H9 (cell line): Measurements from ENCODE around the gene MAL. TPM values are rescaled to one million over a fixed set of nuclear protein-coding genes. Genes with fewer than 3 reads are reported as not detected.

Experiments used
- DNase-seq: peaks from one replicate; pipeline ENCODE4 v3.0.0-alpha.2; 2017
- H2AFZ ChIP-seq: one replicate; pipeline ENCODE4 v1.6.1; 2013; ENCODE audit warnings: mild to moderate bottlenecking, low read length, control low read depth, moderate library complexity
- H2AK5ac ChIP-seq: 2 replicates; pipeline ENCODE4 v1.6.1; 2013; ENCODE audit warnings: low read length, control low read depth, mixed read lengths; ENCODE audit not compliant: insufficient read length
- H2BK120ac ChIP-seq: one replicate; pipeline ENCODE4 v1.6.1; 2013; ENCODE audit warnings: low read depth, mild to moderate bottlenecking, low read length, control low read depth, inconsistent platforms; ENCODE audit not compliant: poor library complexity, severe bottlenecking
- H2BK12ac ChIP-seq: 2 replicates; pipeline ENCODE4 v1.6.1; 2013; ENCODE audit warnings: low read length, control low read depth, mixed read lengths, low read depth; ENCODE audit not compliant: insufficient read length
- H2BK15ac ChIP-seq: 2 replicates; pipeline ENCODE4 v1.6.1; 2013; ENCODE audit warnings: low read depth, low read length, control low read depth
- H2BK20ac ChIP-seq: one replicate; pipeline ENCODE4 v1.6.1; 2013; ENCODE audit warnings: low read depth, mild to moderate bottlenecking, low read length, control low read depth, inconsistent platforms; ENCODE audit not compliant: poor library complexity, severe bottlenecking
- H2BK5ac ChIP-seq: 2 replicates; pipeline ENCODE4 v1.6.1; 2013; ENCODE audit warnings: low read length, control low read depth, mixed read lengths; ENCODE audit not compliant: insufficient read length
- H3K14ac ChIP-seq: 2 replicates; pipeline ENCODE4 v1.6.1; 2013; ENCODE audit warnings: low read length, control low read depth; ENCODE audit not compliant: insufficient read depth
- H3K18ac ChIP-seq: 2 replicates; pipeline ENCODE4 v1.6.1; 2013; ENCODE audit warnings: low read depth, mild to moderate bottlenecking, mixed read lengths, low read length, control low read depth; ENCODE audit not compliant: insufficient read length
- H3K23ac ChIP-seq: 2 replicates; pipeline ENCODE4 v1.6.1; 2013; ENCODE audit warnings: low read length, control low read depth, mixed read lengths, low read depth; ENCODE audit not compliant: insufficient read length
- H3K23me2 ChIP-seq: 2 replicates; pipeline ENCODE4 v1.6.1; 2013; ENCODE audit warnings: low read depth, mild to moderate bottlenecking, mixed read lengths, low read length, control low read depth; ENCODE audit not compliant: insufficient read length, poor library complexity, severe bottlenecking
- H3K27ac ChIP-seq: 2 replicates; pipeline ENCODE4 v1.5.1; 2013; ENCODE audit warnings: low read length, control low read depth, mixed read lengths, low read depth; ENCODE audit not compliant: insufficient read length
- H3K27me3 ChIP-seq: 2 replicates; pipeline ENCODE4 v1.6.1; 2013; ENCODE audit warnings: low read length, control low read depth, inconsistent platforms; ENCODE audit not compliant: insufficient read depth
- H3K4ac ChIP-seq: 2 replicates; pipeline ENCODE4 v1.6.1; 2013; ENCODE audit warnings: low read depth, mild to moderate bottlenecking, control low read depth, inconsistent platforms, low read length, moderate library complexity
- H3K4me1 ChIP-seq: 2 replicates; pipeline ENCODE4 v1.6.1; 2013; ENCODE audit warnings: low read length, control low read depth, inconsistent platforms; ENCODE audit not compliant: insufficient read depth
- H3K4me2 ChIP-seq: 2 replicates; pipeline ENCODE4 v1.6.1; 2013; ENCODE audit warnings: low read length, control low read depth, mixed read lengths; ENCODE audit not compliant: insufficient read length, insufficient read depth
- H3K56ac ChIP-seq: 2 replicates; pipeline ENCODE4 v1.6.1; 2013; ENCODE audit warnings: low read depth, mild to moderate bottlenecking, mixed read lengths, low read length, control low read depth; ENCODE audit not compliant: insufficient read length
- H3K79me1 ChIP-seq: 2 replicates; pipeline ENCODE4 v1.6.1; 2013; ENCODE audit warnings: low read depth, mild to moderate bottlenecking, moderate library complexity, low read length, control low read depth, inconsistent platforms; ENCODE audit not compliant: insufficient read depth, poor library complexity, severe bottlenecking
- H3K79me2 ChIP-seq: 2 replicates; pipeline ENCODE4 v1.6.1; 2013; ENCODE audit warnings: low read length, control low read depth, inconsistent platforms; ENCODE audit not compliant: insufficient read depth
- H3K9ac ChIP-seq: 2 replicates; pipeline ENCODE4 v1.6.1; 2013; ENCODE audit warnings: low read length, control low read depth, mixed read lengths; ENCODE audit not compliant: insufficient read length; ENCODE audit errors: extremely low read depth
- H3K9me3 ChIP-seq: one replicate; pipeline ENCODE4 v1.6.1; 2013; ENCODE audit warnings: low read depth, low read length, inconsistent platforms; ENCODE audit not compliant: control insufficient read depth
- H3T11ph ChIP-seq: one replicate; pipeline ENCODE4 v1.6.1; 2013; ENCODE audit warnings: mild to moderate bottlenecking, low read length, control low read depth, inconsistent platforms
- H4K20me1 ChIP-seq: one replicate; pipeline ENCODE4 v1.6.1; 2013; ENCODE audit not compliant: control insufficient read depth, insufficient read length, insufficient read depth
- H4K5ac ChIP-seq: 2 replicates; pipeline ENCODE4 v1.6.1; 2013; ENCODE audit warnings: low read depth, mild to moderate bottlenecking, mixed read lengths, low read length, control low read depth; ENCODE audit not compliant: insufficient read length
- H4K8ac ChIP-seq: replicated peaks from 2 replicates; pipeline ENCODE4 v1.6.1; 2013; ENCODE audit warnings: low read length, control low read depth, mixed read lengths, low read depth; ENCODE audit not compliant: insufficient read length
- H4K91ac ChIP-seq: 2 replicates; pipeline ENCODE4 v1.6.1; 2013; ENCODE audit warnings: low read depth, mild to moderate bottlenecking, moderate library complexity, mixed read lengths, low read length, control low read depth; ENCODE audit not compliant: insufficient read length
- H3K27ac Mint-ChIP-seq, 3 experiments: 2 replicates in 2 of 3; 3 replicates in 1 of 3; pipeline ENCODE4 v1.8.0; 2020 to 2021; ENCODE audit warnings: mixed read lengths in 3 of 3, mild to moderate bottlenecking in 1 of 3, moderate library complexity in 1 of 3
- H3K27me3 Mint-ChIP-seq: 2 replicates; pipeline ENCODE4 v1.8.0; 2021; ENCODE audit warnings: low read depth, mild to moderate bottlenecking, moderate library complexity, mixed read lengths
- H3K36me3 Mint-ChIP-seq, 3 experiments: 2 replicates in 2 of 3; 3 replicates in 1 of 3; pipeline ENCODE4 v1.8.0; 2020 to 2021; ENCODE audit warnings: low read depth in 3 of 3, mixed read lengths in 3 of 3; ENCODE audit not compliant: insufficient read depth in 1 of 3
- H3K4me1 Mint-ChIP-seq, 2 experiments: 2 replicates each; pipeline ENCODE4 v1.8.0; 2020; ENCODE audit warnings: mixed read lengths in 2 of 2
- H3K4me3 Mint-ChIP-seq, 2 experiments: 2 replicates in 1 of 2; 3 replicates in 1 of 2; pipeline ENCODE4 v1.8.0; 2020 to 2021; ENCODE audit warnings: mild to moderate bottlenecking in 2 of 2, mixed read lengths in 2 of 2, moderate library complexity in 1 of 2
- H3K9me3 Mint-ChIP-seq, 2 experiments: 2 replicates in 1 of 2; 3 replicates in 1 of 2; pipeline ENCODE4 v1.8.0; 2020; ENCODE audit warnings: mild to moderate bottlenecking in 2 of 2, mixed read lengths in 2 of 2, moderate library complexity in 1 of 2
- WGBS: extraction: QIAGEN DNeasy Blood & Tissue Kit; methylation state at CpG from one replicate; pipeline ENCODE4 v1.1.7; 2013; ENCODE audit warnings: missing lambda C conversion rate, low lambda C conversion rate, mixed read lengths; ENCODE audit not compliant: insufficient read length; ENCODE audit errors: extremely low coverage; 5-methylcytosine and 5-hydroxymethylcytosine counted together
- total RNA-seq: library from RNA; stranded (reverse); gene quantifications from 2 replicates; pipeline ENCODE4 v1.2.1, GENCODE V29; 2021
- TF ChIP-seq, protein P1 (sequence below): fragments of 200-600 bp; sonication (generic); conservative IDR thresholded peaks from 3 replicates; pipeline ENCODE4 v1.8.0; 2021; ENCODE audit warnings: antibody characterized with exemption, mild to moderate bottlenecking

The MAL gene
- total RNA-seq, 1 experiment from 2014 or later: not detected

DNA sequence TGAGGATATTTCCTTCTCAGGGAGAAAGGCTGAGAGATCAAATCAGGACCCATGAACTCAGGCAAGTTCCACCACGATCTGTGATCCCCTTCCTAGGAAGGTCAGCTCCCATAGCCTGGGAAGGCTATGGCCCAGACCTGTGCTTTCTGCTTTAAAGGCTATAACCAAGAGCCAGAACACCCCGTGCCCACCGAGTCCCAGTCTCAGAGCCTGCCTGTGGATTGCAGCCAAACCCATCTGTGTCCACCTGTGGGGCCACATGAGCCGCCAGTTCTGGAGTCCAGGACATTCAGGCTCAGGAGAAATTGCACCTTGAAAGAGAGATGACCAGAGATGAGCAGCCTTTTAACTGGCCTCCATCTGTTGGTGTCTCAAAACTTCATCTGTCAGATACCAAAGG is 46.9 kb downstream of the MAL start:
- no peak overlapping the region for H4K91ac ChIP-seq
- H2BK20ac ChIP-seq: no peak overlapping the region
- no peak overlapping the region for H3K18ac ChIP-seq
- H3K27ac ChIP-seq: no peak overlapping the region
- no peak overlapping the region for H3K23ac ChIP-seq
- no peaks in the 10 kb centered on the region for H3K79me1 ChIP-seq
- H3K4me1 ChIP-seq: no peaks in the 10 kb centered on the region; the same call in 1 of the 2 replicates
- H3K14ac ChIP-seq: no peak overlapping the region
- no peak overlapping the region for H3K27ac Mint-ChIP-seq
- no peak overlapping the region for H3K4me2 ChIP-seq
- peaks cover 40% of the 10 kb centered on the region for H3K27me3 Mint-ChIP-seq
- H3K79me2 ChIP-seq: no peaks in the 10 kb centered on the region
- H2BK15ac ChIP-seq: no peak overlapping the region
- H3K23me2 ChIP-seq: peaks cover 7% of the 10 kb centered on the region
- H3K9me3 Mint-ChIP-seq: no peaks in the 10 kb centered on the region; a peak in 2 of 5 replicates
- H2BK120ac ChIP-seq: no peak overlapping the region
- WGBS: no CpG with 5 or more reads among the region's 4 CpGs
- H3K27me3 ChIP-seq: no peaks in the 10 kb centered on the region
- H3T11ph ChIP-seq: no peak overlapping the region
- no peak overlapping the region for H4K5ac ChIP-seq
- no peak overlapping the region for H3K4me3 Mint-ChIP-seq
- no peak overlapping the region for H3K9ac ChIP-seq
- DNase-seq: no peak
- H3K9me3 ChIP-seq: no peaks in the 10 kb centered on the region
- TF ChIP-seq, protein P1, sequence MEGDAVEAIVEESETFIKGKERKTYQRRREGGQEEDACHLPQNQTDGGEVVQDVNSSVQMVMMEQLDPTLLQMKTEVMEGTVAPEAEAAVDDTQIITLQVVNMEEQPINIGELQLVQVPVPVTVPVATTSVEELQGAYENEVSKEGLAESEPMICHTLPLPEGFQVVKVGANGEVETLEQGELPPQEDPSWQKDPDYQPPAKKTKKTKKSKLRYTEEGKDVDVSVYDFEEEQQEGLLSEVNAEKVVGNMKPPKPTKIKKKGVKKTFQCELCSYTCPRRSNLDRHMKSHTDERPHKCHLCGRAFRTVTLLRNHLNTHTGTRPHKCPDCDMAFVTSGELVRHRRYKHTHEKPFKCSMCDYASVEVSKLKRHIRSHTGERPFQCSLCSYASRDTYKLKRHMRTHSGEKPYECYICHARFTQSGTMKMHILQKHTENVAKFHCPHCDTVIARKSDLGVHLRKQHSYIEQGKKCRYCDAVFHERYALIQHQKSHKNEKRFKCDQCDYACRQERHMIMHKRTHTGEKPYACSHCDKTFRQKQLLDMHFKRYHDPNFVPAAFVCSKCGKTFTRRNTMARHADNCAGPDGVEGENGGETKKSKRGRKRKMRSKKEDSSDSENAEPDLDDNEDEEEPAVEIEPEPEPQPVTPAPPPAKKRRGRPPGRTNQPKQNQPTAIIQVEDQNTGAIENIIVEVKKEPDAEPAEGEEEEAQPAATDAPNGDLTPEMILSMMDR: no peak
- no peak overlapping the region for H3K4ac ChIP-seq
- no peaks in the 10 kb centered on the region for H3K36me3 Mint-ChIP-seq
- no peaks in the 10 kb centered on the region for H4K20me1 ChIP-seq
- H2AK5ac ChIP-seq: no peak overlapping the region
- no peak overlapping the region for H2AFZ ChIP-seq
- H3K4me1 Mint-ChIP-seq: peaks cover 2 to 3% of the 10 kb centered on the region in 2 experiments
- H2BK12ac ChIP-seq: no peak overlapping the region
- no peak overlapping the region for H3K56ac ChIP-seq
- H2BK5ac ChIP-seq: no peak overlapping the region
- H4K8ac ChIP-seq: no peak overlapping the region
